Adrenal gland (tissue), 5 donors: ENCODE measurements around the gene ABHD6.

Experiments
- CTCF ChIP-seq, 6 experiments: fragments of 450-650 bp in 4 of 6; fragments of 200-600 bp in 2 of 6; sonication (generic) in 1 of 6; IDR thresholded peaks; 1 replicate in 5 of 6; 2 replicates in 1 of 6; pipeline versions ENCODE4 v1.5.1 to v1.8.0; 2016 to 2021; ENCODE audit warnings: antibody characterized with exemption in 6 of 6, mild to moderate bottlenecking in 2 of 6, moderate library complexity in 1 of 6
- POLR2A ChIP-seq, 2 donors: fragments of 450-650 bp; IDR thresholded peaks; one replicate each; pipeline ENCODE4 v1.6.1; 2017; ENCODE audit warnings: antibody characterized with exemption in 2 of 2, mild to moderate bottlenecking in 2 of 2, moderate library complexity in 1 of 2
- donor health status: DM: no; HTN: no; CAD: no.

- TF ChIP-seq POLR2A (IDR thresholded peaks at IDR 0.05) (no peak), CTCF (IDR thresholded peaks at IDR 0.05) (no peak)
Observed at GRCh38 chr3:58323529-58324390, 86.2 kb downstream of the ABHD6 start.
